ENCODE measurements around the gene KLHDC10.

GRCh38 chr7:130070861-130071622 is 708 bp downstream of the KLHDC10 start:
- TF ChIP-seq CTCF (conservative IDR thresholded peaks at IDR 0.05; ENCODE audit: low read depth, low read length) (no peak), EZH2 (IDR thresholded peaks at IDR 0.05; ENCODE audit: borderline replicate concordance, low read depth, low read length, poor library complexity, severe bottlenecking) (no peak)
